ENCODE results near the gene LRRC30.

Gene LRRC30

DNA sequence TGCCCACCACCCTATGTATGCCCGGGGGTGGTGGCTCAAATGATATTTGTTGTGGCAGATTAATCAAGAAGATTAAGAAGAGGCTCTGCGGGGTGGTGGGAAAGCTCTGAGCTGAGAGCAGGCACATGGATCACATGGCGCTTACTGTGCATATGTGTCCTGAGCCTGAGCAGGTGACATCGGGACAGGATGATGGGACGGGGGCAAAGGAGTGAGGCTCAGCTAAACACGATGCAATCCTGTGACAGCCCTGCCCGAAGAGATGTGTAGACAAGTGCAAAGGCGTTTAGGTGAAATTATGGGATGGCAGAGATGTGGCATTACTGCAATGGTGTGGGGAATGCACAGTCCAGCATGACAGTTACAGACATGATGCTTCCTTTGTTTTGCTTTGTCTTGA, 6.0 kb downstream of the LRRC30 start:
- no peak for DNase-seq (ENCODE audit: low read depth in 2 of 2, low spot score in 1 of 2)

DNA sequence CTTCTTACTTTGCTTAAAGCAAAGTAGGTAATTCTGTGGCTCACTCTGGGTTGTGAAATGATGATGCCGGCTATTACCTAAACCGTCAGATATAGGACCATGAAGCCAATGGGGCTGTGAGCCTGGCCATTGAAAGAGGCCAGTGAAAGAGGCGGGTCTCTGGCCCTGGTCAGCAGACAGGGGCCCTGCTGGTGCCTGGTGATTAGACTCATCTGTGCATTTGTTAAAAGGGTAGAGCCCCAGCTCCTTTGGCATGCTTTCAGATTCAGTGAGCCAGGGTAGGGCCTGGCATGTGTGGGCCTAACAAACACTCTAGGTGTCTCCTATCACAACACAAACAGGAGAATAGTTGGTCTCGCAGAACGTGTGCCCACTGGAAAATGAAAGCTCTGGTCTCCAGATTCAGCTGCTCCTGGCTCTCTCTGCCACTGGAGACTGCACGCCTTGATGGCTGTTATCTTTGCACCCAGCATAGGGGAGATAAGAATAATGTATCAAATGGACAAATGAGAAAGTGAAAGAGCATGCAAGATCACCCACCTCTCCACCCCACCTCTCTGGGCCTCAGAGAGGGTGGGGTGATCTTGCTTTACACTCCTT, 6.9 kb downstream of the LRRC30 start:
- no peak for DNase-seq (ENCODE audit: low read depth in 2 of 2, low spot score in 1 of 2)

GRCh38 chr18:7242926-7243325, 12.0 kb downstream of the LRRC30 start:
- no peak for DNase-seq (ENCODE audit: low read depth in 2 of 2, low spot score in 1 of 2)

DNA sequence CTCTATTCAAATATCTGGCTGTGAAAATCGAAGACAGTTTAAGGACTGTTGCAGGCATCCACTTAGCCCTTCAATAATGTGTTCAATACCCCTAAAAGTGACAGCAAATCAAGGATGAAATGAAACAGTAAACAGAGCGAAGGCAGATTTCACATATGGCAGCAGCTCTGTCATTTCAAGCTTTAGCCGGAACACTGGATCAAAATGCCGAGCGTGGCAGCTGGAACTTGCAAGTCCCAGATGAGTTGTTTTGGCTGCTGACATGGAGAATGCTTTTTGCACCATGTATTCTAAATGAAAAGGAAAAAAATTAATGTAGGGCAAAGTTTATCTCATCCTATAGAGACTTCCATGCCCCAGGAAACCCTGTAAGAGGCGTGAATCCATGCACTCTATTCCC, 18.0 kb downstream of the LRRC30 start:
- no peak for DNase-seq (ENCODE audit: low read depth in 2 of 2, low spot score in 1 of 2)

DNA sequence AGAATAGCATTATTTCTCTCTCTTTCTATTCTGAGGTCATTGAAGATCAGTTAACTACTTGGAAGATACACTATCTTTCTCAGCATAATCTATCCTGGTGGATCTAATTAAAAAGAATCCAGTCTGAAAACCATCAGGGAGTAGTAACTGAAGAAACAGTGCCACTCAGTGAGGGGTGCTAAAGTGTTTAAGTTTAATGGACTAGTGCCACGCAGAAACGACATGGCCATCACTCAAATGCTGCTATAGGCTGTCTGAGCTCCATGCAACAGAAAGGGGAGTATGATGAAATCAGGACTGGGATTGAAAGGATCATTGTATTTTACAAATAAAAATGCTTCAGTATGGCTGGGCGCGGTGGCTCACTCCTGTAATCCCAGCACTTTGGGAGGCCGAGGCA, 23.3 kb downstream of the LRRC30 start:
- DNase-seq (ENCODE audit: low read depth in 2 of 2, low spot score in 1 of 2): no peak

GRCh38 chr18:7255054-7255453, 24.2 kb downstream of the LRRC30 start:
- no peak for DNase-seq (ENCODE audit: low read depth in 2 of 2, low spot score in 1 of 2)

GRCh38 chr18:7255643-7256042, 24.8 kb downstream of the LRRC30 start:
- DNase-seq (ENCODE audit: low read depth in 2 of 2, low spot score in 1 of 2): no peak

GRCh38 chr18:7256618-7257425, 25.9 kb downstream of the LRRC30 start:
- no peak for DNase-seq (ENCODE audit: low read depth in 2 of 2, low spot score in 1 of 2)

GRCh38 chr18:7257426-7257740, 26.5 kb downstream of the LRRC30 start:
- no peak for DNase-seq (ENCODE audit: low read depth in 2 of 2, low spot score in 1 of 2)

DNA sequence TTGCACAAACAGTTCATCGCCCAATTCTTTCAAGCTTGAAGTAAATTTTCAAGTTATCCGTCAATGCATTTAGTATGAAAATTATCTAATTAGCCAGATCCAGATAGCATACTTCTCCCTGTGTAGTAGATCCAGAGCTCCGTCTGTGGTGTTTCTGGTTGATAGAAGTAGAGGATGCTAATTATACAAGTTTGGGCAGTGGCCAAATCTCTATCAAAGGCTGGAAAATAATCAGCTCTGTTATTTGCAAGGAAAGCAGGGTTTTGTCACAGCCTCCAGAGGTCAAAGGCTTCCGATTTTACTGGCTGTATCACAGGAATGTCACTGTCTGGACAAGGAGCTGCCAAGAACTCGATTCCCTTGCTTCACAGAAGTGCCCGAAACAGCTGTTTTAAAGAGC, 28.6 kb downstream of the LRRC30 start:
- DNase-seq (ENCODE audit: low read depth in 2 of 2, low spot score in 1 of 2): no peak

- DNase-seq (ENCODE audit: low read depth in 2 of 2, low spot score in 1 of 2): no peak
Observed at GRCh38 chr18:7261199-7261598, 30.3 kb downstream of the LRRC30 start.

DNA sequence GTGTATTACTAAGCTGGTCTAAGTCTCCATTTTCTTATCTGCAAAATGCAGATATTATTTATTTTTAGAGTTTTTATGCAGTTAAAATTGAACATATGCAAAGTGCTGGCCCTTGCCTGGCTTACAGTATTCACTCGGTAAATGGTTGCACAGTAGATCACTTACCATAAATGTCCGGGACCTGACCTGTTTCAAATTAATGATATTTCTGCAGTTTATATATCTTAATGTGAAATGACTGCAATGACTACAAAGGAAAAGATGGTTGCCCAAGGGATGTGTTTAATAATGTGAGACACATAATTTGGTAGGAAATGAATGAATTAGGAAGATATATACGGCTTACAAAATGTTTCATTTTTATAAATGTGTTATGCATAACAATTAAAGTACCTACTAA, 37.1 kb downstream of the LRRC30 start:
- no peak for DNase-seq (ENCODE audit: low read depth in 2 of 2, low spot score in 1 of 2)

DNA sequence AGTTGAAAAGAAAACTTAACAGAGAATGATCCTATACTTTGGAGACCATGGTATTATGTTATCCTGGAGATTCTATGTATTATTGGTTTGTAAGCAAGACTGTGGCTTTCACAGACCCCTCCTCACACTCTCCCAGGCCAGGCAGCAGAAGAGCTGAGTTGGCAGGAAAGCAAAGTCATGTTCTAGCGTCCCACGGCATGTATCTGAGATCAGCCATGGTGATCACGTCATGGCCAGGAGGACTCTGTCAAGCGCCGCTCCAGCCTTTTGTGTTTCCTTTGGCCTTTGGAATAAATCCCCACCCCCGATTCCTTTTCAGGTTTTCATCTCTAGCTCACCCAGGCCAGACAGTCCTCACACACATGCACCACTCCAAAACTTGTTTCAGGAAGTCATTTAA, 39.1 kb downstream of the LRRC30 start:
- DNase-seq (ENCODE audit: low read depth in 2 of 2, low spot score in 1 of 2): no peak

- no peak for DNase-seq (ENCODE audit: low read depth in 2 of 2, low spot score in 1 of 2)
Observed at GRCh38 chr18:7272311-7273049, 41.6 kb downstream of the LRRC30 start.

DNA sequence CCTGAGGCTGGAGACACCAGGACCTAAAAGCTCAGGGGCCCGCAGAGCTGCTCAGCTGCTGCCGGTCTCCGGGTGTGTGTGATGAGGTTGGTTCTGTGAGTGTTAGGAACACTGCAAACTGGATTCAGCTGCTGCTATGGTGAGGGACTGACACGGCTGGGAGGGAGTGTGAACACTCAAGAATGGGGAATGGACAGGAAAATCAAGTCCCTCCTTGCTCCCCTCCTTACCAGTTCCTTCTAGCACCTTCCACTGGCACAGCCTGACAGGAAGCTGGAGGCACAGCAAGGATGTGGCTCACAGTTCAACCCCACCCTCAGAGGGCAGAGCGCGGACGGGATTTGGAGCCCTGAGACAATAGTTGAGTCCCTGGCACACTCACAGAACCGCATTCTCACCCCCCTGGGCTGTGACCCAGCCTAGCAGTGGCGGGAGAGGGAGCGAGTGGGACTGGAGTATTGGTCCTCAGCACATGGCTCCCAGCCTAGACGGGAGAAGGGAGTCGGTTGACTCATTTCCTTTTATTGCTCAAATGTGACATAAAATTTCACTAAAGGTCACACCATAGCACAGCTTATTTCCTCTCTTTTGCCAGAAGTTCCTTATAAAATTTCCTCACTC, 42.5 kb downstream of the LRRC30 start:
- no peak for DNase-seq (ENCODE audit: low read depth in 2 of 2, low spot score in 1 of 2)

- no peak for DNase-seq (ENCODE audit: low read depth in 2 of 2, low spot score in 1 of 2)
Observed at GRCh38 chr18:7281579-7281978, 50.7 kb downstream of the LRRC30 start.

Measured in stimulated activated CD8-positive, alpha-beta memory T cell treated with anti-CD3 and anti-CD28 coated beads, Interleukin-4, amount 100 ng/mL, for 4 hours (primary cell).